D721Med (cell line): Measurements from ENCODE around the gene TTC28.
A peak's percentile ranks its signal among the peaks of the same experiment; 100 is the strongest.

ENCODE experiments used
- DNase-seq: peaks from one replicate; pipeline ENCODE4 v3.0.0; 2011; ENCODE audit warnings: low spot score; ENCODE audit not compliant: insufficient read length
- FAIRE-seq: peaks from 2 replicates; lab custom pipeline; 2011; peaks lifted over from hg19 to GRCh38; lab: Jason Lieb, UNC
- CTCF ChIP-seq: IDR thresholded peaks from 2 replicates; pipeline ENCODE4 v1.5.1; 2012; ENCODE audit warnings: mild to moderate bottlenecking, control low read depth; ENCODE audit not compliant: insufficient read depth; ENCODE audit errors: missing control alignments

TTC28 gene

GRCh38 chr22:28600546-28601143 is 79.0 kb downstream of the TTC28 start:
- no peak for DNase-seq
- no peak for FAIRE-seq
- peak; percentile 60 for TF ChIP-seq CTCF

GRCh38 chr22:28599693-28600092 is 79.9 kb downstream of the TTC28 start:
- no peak for TF ChIP-seq CTCF
- FAIRE-seq = no peak
- no peak for DNase-seq

GRCh38 chr22:28597665-28598064 is 82.0 kb downstream of the TTC28 start:
- no peak for DNase-seq
- TF ChIP-seq CTCF = no peak
- no peak for FAIRE-seq

GRCh38 chr22:28594797-28595462 is 84.7 kb downstream of the TTC28 start:
- no peak for DNase-seq
- FAIRE-seq = peak; percentile 46
- TF ChIP-seq CTCF = peak; percentile 88

GRCh38 chr22:28594076-28594796 is 85.4 kb downstream of the TTC28 start:
- DNase-seq = no peak
- FAIRE-seq = no peak
- TF ChIP-seq CTCF = no peak

GRCh38 chr22:28593299-28593698 is 86.3 kb downstream of the TTC28 start:
- no peak for TF ChIP-seq CTCF
- no peak for FAIRE-seq
- no peak for DNase-seq
